ENCODE data around the gene DOP1A. TPM values are rescaled to one million over a fixed set of nuclear protein-coding genes. Genes with fewer than 3 reads are reported as not detected.
"Not testable (repeated sequence)": the region's sequence is repeated elsewhere in the genome, so short reads cannot be mapped to it uniquely, and the experiment has no call there.

The DOP1A gene
- total RNA-seq, 2 experiments from 2014 or later: 8.1 to 8.2 TPM

- Mint-ChIP-seq H3K9me3 (no peaks in the 10 kb centered on the region), H3K27me3 (no peaks in the 10 kb centered on the region), H3K36me3 (peaks cover 7% of the 10 kb centered on the region), H3K4me1 (no peaks in the 10 kb centered on the region), H3K27ac (no peak overlapping the region), H3K4me3 (no peak overlapping the region)
- DNase-seq: no peak
Observed at GRCh38 chr6:83155794-83156193, 88.3 kb downstream of the DOP1A start.

GRCh38 chr6:83160167-83160566 is 92.7 kb downstream of the DOP1A start:
- no peaks in the 10 kb centered on the region for H3K4me1 Mint-ChIP-seq
- no peak overlapping the region for H3K27ac Mint-ChIP-seq
- DNase-seq: no peak
- H3K4me3 Mint-ChIP-seq: no peak overlapping the region
- H3K36me3 Mint-ChIP-seq: peaks cover 7% of the 10 kb centered on the region
- no peaks in the 10 kb centered on the region for H3K9me3 Mint-ChIP-seq
- no peaks in the 10 kb centered on the region for H3K27me3 Mint-ChIP-seq

GRCh38 chr6:83167726-83168278 is 100.3 kb downstream of the DOP1A start:
- Mint-ChIP-seq H3K27ac (no peak overlapping the region), H3K27me3 (no peaks in the 10 kb centered on the region), H3K4me1 (no peaks in the 10 kb centered on the region), H3K4me3 (no peak overlapping the region), H3K9me3 (no peaks in the 10 kb centered on the region), H3K36me3 (peaks cover 10% of the 10 kb centered on the region)
- no peak for DNase-seq

GRCh38 chr6:83168556-83168955 is 101.1 kb downstream of the DOP1A start:
- Mint-ChIP-seq H3K9me3 (no peaks in the 10 kb centered on the region), H3K4me1 (no peaks in the 10 kb centered on the region), H3K27me3 (no peaks in the 10 kb centered on the region), H3K36me3 (peaks cover 10% of the 10 kb centered on the region), H3K27ac (peak overlapping the region; percentile 51), H3K4me3 (no peak overlapping the region)
- DNase-seq: no peak

GRCh38 chr6:83169106-83169505 is 101.6 kb downstream of the DOP1A start:
- no peaks in the 10 kb centered on the region for H3K4me1 Mint-ChIP-seq
- no peaks in the 10 kb centered on the region for H3K9me3 Mint-ChIP-seq
- DNase-seq: no peak
- H3K4me3 Mint-ChIP-seq: no peak overlapping the region
- peaks cover 10% of the 10 kb centered on the region for H3K36me3 Mint-ChIP-seq
- H3K27ac Mint-ChIP-seq: peak overlapping the region; percentile 29
- no peaks in the 10 kb centered on the region for H3K27me3 Mint-ChIP-seq

- Mint-ChIP-seq H3K9me3 (no peaks in the 10 kb centered on the region), H3K36me3 (peaks cover 8% of the 10 kb centered on the region), H3K27ac (no peak overlapping the region), H3K4me1 (no peaks in the 10 kb centered on the region), H3K27me3 (no peaks in the 10 kb centered on the region), H3K4me3 (no peak overlapping the region)
- no peak for DNase-seq
Observed at GRCh38 chr6:83169511-83169910, 102.0 kb downstream of the DOP1A start.

GRCh38 chr6:83176246-83176645 is 108.8 kb downstream of the DOP1A start:
- Mint-ChIP-seq H3K9me3 (no peaks in the 10 kb centered on the region), H3K27me3 (no peaks in the 10 kb centered on the region), H3K4me1 (no peaks in the 10 kb centered on the region), H3K36me3 (peaks cover 2% of the 10 kb centered on the region), H3K27ac (no peak overlapping the region), H3K4me3 (no peak overlapping the region)
- no peak for DNase-seq

GRCh38 chr6:83180426-83180950 is 113.0 kb downstream of the DOP1A start:
- Mint-ChIP-seq H3K4me1 (no peaks in the 10 kb centered on the region), H3K36me3 (peaks cover 24% of the 10 kb centered on the region), H3K4me3 (no peak overlapping the region), H3K9me3 (no peaks in the 10 kb centered on the region), H3K27ac (no peak overlapping the region), H3K27me3 (no peaks in the 10 kb centered on the region)
- no peak for DNase-seq

- Mint-ChIP-seq H3K27me3 (no peaks in the 10 kb centered on the region), H3K27ac (no peak overlapping the region), H3K4me3 (no peak overlapping the region), H3K36me3 (peaks cover 28% of the 10 kb centered on the region), H3K4me1 (peaks cover 4% of the 10 kb centered on the region), H3K9me3 (no peaks in the 10 kb centered on the region)
- no peak for DNase-seq
Observed at GRCh38 chr6:83182114-83182513, 114.6 kb downstream of the DOP1A start.

GRCh38 chr6:83183082-83183828 is 115.8 kb downstream of the DOP1A start:
- Mint-ChIP-seq H3K27ac (no peak overlapping the region), H3K36me3 (peaks cover 26% of the 10 kb centered on the region), H3K27me3 (no peaks in the 10 kb centered on the region), H3K4me1 (peaks cover 6% of the 10 kb centered on the region), H3K4me3 (no peak overlapping the region), H3K9me3 (no peaks in the 10 kb centered on the region)
- DNase-seq: no peak

GRCh38 chr6:83185096-83185495 is 117.6 kb downstream of the DOP1A start:
- peaks cover 26% of the 10 kb centered on the region for H3K36me3 Mint-ChIP-seq
- H3K4me1 Mint-ChIP-seq: peaks cover 15% of the 10 kb centered on the region

GRCh38 chr6:83188501-83188900 is 121.0 kb downstream of the DOP1A start:
- DNase-seq: no peak
- Mint-ChIP-seq H3K4me3 (no peak overlapping the region), H3K4me1 (peaks cover 31% of the 10 kb centered on the region), H3K9me3 (no peaks in the 10 kb centered on the region), H3K27ac (no peak overlapping the region), H3K36me3 (peaks cover 17% of the 10 kb centered on the region), H3K27me3 (no peaks in the 10 kb centered on the region)

More at GRCh38 chr6:83185096-83185495, 117.6 kb downstream of the DOP1A start:
- H3K27ac Mint-ChIP-seq: no peak overlapping the region
- no peak overlapping the region for H3K4me3 Mint-ChIP-seq
- no peaks in the 10 kb centered on the region for H3K27me3 Mint-ChIP-seq
- H3K9me3 Mint-ChIP-seq: no peaks in the 10 kb centered on the region
- no peak for DNase-seq

- DNase-seq: no peak
- Mint-ChIP-seq H3K4me1 (peaks cover 40% of the 10 kb centered on the region), H3K36me3 (peaks cover 4% of the 10 kb centered on the region), H3K4me3 (no peak overlapping the region), H3K27me3 (no peaks in the 10 kb centered on the region), H3K27ac (no peak overlapping the region), H3K9me3 (no peaks in the 10 kb centered on the region)
Observed at GRCh38 chr6:83190626-83191025, 123.2 kb downstream of the DOP1A start.

- H3K27ac Mint-ChIP-seq, H3K9me3 Mint-ChIP-seq, H3K36me3 Mint-ChIP-seq, H3K27me3 Mint-ChIP-seq, DNase-seq: not testable (repeated sequence)
- H3K4me1 Mint-ChIP-seq: peaks cover 36% of the 10 kb centered on the region
- peak overlapping the region; percentile 89 for H3K4me3 Mint-ChIP-seq
Observed at GRCh38 chr6:83191974-83192373, 124.5 kb downstream of the DOP1A start.

GRCh38 chr6:83192456-83192855 is 125.0 kb downstream of the DOP1A start:
- Mint-ChIP-seq H3K4me3 (peak overlapping the region; percentile 89), H3K9me3 (no peaks in the 10 kb centered on the region), H3K4me1 (peaks cover 36% of the 10 kb centered on the region), H3K27me3 (no peaks in the 10 kb centered on the region), H3K36me3 (no peaks in the 10 kb centered on the region), H3K27ac (peak overlapping the region; percentile 83)
- no peak for DNase-seq

All from activated naive CD8-positive, alpha-beta T cell treated with anti-CD3 and anti-CD28 coated beads for 36 hours (primary cell).